AG10803 (cell line): ENCODE data around the gene CAPN10.

Source experiments
- DNase-seq: peaks from one replicate; pipeline ENCODE4 v3.0.0; 2010; ENCODE audit warnings: low read depth
- H3K4me3 ChIP-seq: 2 replicates; pipeline ENCODE4 v1.5.1; 2011; ENCODE audit warnings: mild to moderate bottlenecking, low read length, control low read depth
- TF ChIP-seq, protein P1 (sequence below): conservative IDR thresholded peaks from 2 replicates; pipeline ENCODE4 v1.5.1; 2011; ENCODE audit warnings: mild to moderate bottlenecking, low read length, control low read depth, inconsistent platforms

The CAPN10 gene

GRCh38 chr2:240597419-240598181 is 11.1 kb downstream of the CAPN10 start:
- TF ChIP-seq, protein P1, sequence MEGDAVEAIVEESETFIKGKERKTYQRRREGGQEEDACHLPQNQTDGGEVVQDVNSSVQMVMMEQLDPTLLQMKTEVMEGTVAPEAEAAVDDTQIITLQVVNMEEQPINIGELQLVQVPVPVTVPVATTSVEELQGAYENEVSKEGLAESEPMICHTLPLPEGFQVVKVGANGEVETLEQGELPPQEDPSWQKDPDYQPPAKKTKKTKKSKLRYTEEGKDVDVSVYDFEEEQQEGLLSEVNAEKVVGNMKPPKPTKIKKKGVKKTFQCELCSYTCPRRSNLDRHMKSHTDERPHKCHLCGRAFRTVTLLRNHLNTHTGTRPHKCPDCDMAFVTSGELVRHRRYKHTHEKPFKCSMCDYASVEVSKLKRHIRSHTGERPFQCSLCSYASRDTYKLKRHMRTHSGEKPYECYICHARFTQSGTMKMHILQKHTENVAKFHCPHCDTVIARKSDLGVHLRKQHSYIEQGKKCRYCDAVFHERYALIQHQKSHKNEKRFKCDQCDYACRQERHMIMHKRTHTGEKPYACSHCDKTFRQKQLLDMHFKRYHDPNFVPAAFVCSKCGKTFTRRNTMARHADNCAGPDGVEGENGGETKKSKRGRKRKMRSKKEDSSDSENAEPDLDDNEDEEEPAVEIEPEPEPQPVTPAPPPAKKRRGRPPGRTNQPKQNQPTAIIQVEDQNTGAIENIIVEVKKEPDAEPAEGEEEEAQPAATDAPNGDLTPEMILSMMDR, result no peak
- H3K4me3 ChIP-seq, result no peak overlapping the region
- DNase-seq, result no peak

DNA sequence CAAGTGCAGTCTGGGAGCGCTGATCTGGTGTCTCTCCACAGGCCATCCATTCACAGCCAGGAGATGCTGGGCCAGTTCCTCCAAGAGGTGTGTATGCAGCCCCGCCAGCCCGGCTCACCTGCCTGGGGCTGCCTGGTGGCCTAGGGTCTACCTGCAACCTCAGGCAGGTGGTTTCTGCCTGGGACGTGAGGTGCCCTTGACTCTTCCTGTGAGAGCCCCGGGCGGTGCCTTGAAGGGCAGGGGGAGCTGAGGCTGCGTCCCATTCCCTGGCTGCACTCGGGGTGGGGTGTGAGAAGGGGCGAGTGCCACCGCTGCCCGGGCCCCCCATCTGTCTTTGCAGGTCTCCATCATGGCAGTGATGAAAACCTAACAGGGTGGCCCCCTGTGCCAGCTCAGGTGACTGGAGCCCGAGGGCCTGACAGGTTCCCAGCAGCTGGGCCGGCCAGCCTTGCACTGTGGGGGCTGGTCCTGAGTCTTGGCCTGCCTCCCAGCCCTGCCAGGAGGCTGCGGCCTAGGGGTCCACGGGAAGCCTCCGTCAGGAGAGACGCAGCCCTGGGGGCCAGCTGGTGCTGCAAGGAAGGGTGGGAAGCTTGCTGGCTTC is 11.9 kb downstream of the CAPN10 start:
- no peak overlapping the region for H3K4me3 ChIP-seq
- no peak for DNase-seq

GRCh38 chr2:240599141-240599583 is 12.6 kb downstream of the CAPN10 start:
- H3K4me3 ChIP-seq, result no peak overlapping the region
- TF ChIP-seq, protein P1, result no peak
- DNase-seq, result no peak

More for the DNA sequence above, 11.9 kb downstream of the CAPN10 start:
- TF ChIP-seq, protein P1, result no peak

DNA sequence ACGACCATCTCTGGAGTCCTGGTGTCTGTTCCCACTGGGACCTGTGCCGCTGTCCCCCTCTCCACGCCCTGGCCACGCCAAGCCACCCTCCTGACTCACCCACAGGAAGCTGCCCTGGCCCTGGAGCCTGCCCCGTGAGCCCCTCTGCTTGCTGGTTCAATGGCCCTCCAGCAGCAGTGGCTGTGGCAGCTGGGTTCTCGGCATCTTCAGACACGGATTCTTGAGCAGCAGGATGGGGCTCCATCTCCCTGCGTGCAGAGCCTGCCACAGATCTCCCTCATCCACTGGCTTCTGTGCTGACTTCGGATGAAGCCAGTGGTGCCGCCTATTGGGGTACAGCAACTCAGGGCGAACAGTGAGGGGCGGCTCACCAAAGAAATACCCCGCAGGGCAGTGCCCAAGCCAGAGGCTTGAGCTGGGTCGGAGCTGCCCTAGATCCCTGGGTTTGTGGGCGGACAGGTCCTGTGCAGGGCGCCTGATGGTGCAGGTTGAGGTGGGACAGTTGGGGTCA is 14.0 kb downstream of the CAPN10 start:
- TF ChIP-seq, protein P1, result no peak
- H3K4me3 ChIP-seq, result no peak overlapping the region
- DNase-seq, result no peak

DNA sequence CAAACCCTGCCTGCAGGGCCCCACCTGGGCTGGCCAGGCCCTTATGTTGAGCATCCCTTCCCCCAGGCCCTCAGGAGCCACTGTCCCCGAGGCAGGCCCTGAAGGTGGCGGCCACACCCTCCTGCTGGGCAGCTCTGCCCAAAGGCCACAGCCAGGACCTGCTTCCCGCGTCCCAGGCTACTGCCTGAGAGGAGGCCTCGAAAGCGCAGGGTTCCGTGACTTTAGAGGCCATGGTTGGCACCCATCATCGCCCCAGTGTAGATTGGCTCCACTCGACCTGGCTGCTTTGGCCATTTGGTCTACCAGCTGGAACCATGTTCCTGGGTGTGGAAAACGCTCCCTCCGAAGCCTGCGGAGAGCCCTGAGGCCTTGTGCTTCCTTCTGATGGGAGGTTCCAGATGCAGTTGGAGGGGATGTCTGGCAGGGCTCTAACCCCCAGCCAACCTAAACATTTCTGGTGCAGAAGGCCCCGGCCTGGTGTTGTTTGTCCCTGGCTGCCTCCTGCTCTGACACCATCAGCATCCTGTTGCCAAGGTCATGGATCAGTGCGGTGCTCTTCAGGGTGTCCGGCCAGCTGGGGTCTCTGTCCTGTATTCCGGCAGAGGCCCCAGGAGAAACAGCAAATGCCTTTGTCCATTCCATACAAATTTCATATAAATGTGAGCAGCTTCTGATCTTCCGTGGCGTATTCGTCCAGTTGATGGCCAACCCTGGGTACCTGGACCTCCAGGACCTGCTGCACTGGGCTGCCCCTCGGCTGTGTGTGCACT is 14.7 kb downstream of the CAPN10 start:
- TF ChIP-seq, protein P1, result no peak
- no peak for DNase-seq

DNA sequence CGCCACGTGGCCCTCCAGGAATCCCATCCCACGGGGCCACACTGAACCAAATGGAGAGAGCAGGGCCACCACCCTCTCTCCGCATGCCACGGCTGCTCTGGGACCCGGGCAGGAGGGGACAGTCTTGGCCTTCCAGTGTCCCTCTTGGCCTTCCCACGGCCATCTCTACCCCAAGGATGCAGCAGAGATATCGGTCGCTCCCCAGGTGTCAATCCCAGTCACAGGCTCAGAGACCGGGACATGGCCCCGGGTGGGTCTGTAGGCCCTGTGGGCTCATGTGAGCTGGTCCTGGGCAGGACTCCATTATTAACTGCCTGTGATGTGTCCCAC is 15.3 kb downstream of the CAPN10 start:
- no peak for DNase-seq
- no peak overlapping the region for H3K4me3 ChIP-seq
- TF ChIP-seq, protein P1, result no peak

More for the DNA sequence above, 14.7 kb downstream of the CAPN10 start:
- no peak overlapping the region for H3K4me3 ChIP-seq
